Esophagus muscularis mucosa (tissue), 4 donors: ENCODE data around the gene NAA80. TPM values are rescaled to one million over a fixed set of nuclear protein-coding genes. Genes with fewer than 3 reads are reported as not detected.
A peak's percentile ranks its signal among the peaks of the same experiment; 100 is the strongest.

Experiments
- DNase-seq: peaks from one replicate; pipeline ENCODE4 v3.0.0-alpha.2; 2017; ENCODE audit errors: extremely low spot score
- H3K27ac ChIP-seq, 4 donors: fragments of 200-600 bp; sonication (generic); replicated peaks in 1 of 4; 1 replicate in 3 of 4; 2 replicates in 1 of 4; pipeline ENCODE4 v1.5.1; 2016 to 2019; ENCODE audit warnings: mild to moderate bottlenecking in 1 of 4
- H3K27me3 ChIP-seq, 4 donors: fragments of 200-600 bp; sonication (generic); one replicate each; pipeline versions ENCODE4 v1.5.1 to v1.6.0; 2016 to 2019
- H3K36me3 ChIP-seq, 4 donors: fragments of 200-600 bp; sonication (generic); one replicate each; pipeline ENCODE4 v1.5.1; 2016 to 2019
- H3K4me1 ChIP-seq, 4 donors: fragments of 200-600 bp; sonication (generic); one replicate each; pipeline ENCODE4 v1.5.1; 2016 to 2019
- H3K4me3 ChIP-seq, 4 donors: fragments of 200-600 bp; sonication (generic); 1 replicate in 2 of 4; 2 replicates in 2 of 4; pipeline ENCODE4 v1.5.1; 2016 to 2019; ENCODE audit warnings: mild to moderate bottlenecking in 4 of 4, moderate library complexity in 1 of 4
- H3K9me3 ChIP-seq, 4 donors: fragments of 200-600 bp; sonication (generic); 1 replicate in 3 of 4; 2 replicates in 1 of 4; pipeline ENCODE4 v1.5.1; 2016 to 2019
- EP300 ChIP-seq: sonication (generic); formaldehyde crosslinking; IDR thresholded peaks from one replicate; pipeline ENCODE4 v1.6.1; 2017; ENCODE audit warnings: antibody characterized with exemption
- POLR2A ChIP-seq: fragments of 450-650 bp; IDR thresholded peaks from one replicate; pipeline ENCODE4 v1.6.1; 2017; ENCODE audit warnings: antibody characterized with exemption, moderate library complexity, mild to moderate bottlenecking, low read depth
- POLR2AphosphoS5 ChIP-seq, 2 donors: sonication (generic); formaldehyde crosslinking; IDR thresholded peaks; one replicate each; pipeline ENCODE4 v1.6.1; 2017; ENCODE audit warnings: antibody characterized with exemption in 2 of 2
- WGBS: methylation state at CpG from one replicate; pipeline ENCODE4 v1.1.5; 2018; 5-methylcytosine and 5-hydroxymethylcytosine counted together
- intact Hi-C: fragments of 100-400 bp; cut with DNase I; formaldehyde crosslinking; loops from one replicate; pipeline ENCODE4 v1.15.1; 2023
- total RNA-seq, 4 donors: library from RNA; depleted of rRNA; stranded (reverse); fragments of >200 nt; gene quantifications; one replicate each; pipeline versions ENCODE4 v1.1.0 to v1.2.1, GENCODE V29; 2016
- TF ChIP-seq, protein P1 (sequence below), 3 experiments: fragments of 200-600 bp in 2 of 3; fragments of 450-650 bp in 1 of 3; sonication (generic) in 2 of 3; IDR thresholded peaks; one replicate each; pipeline ENCODE4 v1.5.1; 2017 to 2019; ENCODE audit warnings: antibody characterized with exemption in 3 of 3, mild to moderate bottlenecking in 2 of 3, moderate library complexity in 1 of 3

NAA80 gene
- total RNA-seq, 4 donors from 2014 or later: 6.8 to 9.5 (median 8.0) TPM

DNA sequence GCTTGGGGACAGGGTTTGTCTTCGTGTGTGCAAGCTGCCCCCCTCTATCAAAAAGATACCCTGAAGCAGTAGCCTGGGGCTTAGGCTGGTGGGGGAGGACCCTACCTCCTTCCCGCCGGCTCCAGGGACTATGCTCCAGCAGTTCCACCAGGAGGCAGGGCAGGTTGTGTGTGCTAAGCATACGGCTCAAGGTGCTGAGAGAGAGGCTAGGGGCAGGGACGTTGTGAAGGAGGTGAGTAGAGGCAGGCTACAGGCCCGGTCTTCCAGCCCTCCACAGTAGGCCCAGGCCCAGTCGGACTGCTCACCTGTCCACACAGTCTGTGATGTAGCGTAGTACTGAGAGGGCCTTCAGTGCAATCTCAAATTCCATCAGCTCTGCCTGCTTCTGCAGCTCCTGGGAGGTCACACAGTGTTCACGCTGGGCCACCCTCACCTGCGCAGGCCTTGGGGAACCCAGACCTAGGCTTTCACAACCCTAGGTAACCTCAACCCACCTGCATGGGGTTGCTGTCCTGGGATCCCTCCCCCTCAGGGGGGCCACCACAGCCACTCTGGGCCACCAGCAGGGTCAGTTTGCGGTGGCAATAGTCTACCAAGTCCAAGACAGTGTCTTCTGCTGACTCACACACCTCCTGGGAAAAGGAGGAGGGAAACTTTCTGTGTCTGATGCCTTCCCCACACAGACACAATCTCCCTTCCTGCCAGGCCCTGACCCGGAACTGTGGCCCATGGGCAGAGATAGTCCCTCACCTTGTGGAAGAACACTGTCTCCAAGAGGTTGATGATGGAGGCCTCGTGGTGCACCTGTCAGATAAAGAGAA lies 43.8 kb upstream of the NAA80 start:
- WGBS: 90% methylated on average over 9 of the region's 13 CpGs
- TF ChIP-seq POLR2AphosphoS5 (IDR thresholded peaks at IDR 0.05): no peak
- TF ChIP-seq POLR2A: no peak
- TF ChIP-seq, protein P1, sequence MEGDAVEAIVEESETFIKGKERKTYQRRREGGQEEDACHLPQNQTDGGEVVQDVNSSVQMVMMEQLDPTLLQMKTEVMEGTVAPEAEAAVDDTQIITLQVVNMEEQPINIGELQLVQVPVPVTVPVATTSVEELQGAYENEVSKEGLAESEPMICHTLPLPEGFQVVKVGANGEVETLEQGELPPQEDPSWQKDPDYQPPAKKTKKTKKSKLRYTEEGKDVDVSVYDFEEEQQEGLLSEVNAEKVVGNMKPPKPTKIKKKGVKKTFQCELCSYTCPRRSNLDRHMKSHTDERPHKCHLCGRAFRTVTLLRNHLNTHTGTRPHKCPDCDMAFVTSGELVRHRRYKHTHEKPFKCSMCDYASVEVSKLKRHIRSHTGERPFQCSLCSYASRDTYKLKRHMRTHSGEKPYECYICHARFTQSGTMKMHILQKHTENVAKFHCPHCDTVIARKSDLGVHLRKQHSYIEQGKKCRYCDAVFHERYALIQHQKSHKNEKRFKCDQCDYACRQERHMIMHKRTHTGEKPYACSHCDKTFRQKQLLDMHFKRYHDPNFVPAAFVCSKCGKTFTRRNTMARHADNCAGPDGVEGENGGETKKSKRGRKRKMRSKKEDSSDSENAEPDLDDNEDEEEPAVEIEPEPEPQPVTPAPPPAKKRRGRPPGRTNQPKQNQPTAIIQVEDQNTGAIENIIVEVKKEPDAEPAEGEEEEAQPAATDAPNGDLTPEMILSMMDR (IDR thresholded peaks at IDR 0.05): no peak
- no peak for TF ChIP-seq EP300
- intact Hi-C loops: no loop called here
- Histone ChIP-seq H3K27ac (no peak overlapping the region), H3K27me3 (peaks cover 0 to 3% (median 0%) of the 10 kb centered on the region in 4 donors), H3K4me1 (peaks cover 49 to 63% (median 60%) of the 10 kb centered on the region in 4 donors), H3K4me3 (no peak overlapping the region), H3K9me3 (no peaks in the 10 kb centered on the region), H3K36me3 (peaks cover 0 to 7% (median 6%) of the 10 kb centered on the region in 4 donors)
- DNase-seq: no peak

DNA sequence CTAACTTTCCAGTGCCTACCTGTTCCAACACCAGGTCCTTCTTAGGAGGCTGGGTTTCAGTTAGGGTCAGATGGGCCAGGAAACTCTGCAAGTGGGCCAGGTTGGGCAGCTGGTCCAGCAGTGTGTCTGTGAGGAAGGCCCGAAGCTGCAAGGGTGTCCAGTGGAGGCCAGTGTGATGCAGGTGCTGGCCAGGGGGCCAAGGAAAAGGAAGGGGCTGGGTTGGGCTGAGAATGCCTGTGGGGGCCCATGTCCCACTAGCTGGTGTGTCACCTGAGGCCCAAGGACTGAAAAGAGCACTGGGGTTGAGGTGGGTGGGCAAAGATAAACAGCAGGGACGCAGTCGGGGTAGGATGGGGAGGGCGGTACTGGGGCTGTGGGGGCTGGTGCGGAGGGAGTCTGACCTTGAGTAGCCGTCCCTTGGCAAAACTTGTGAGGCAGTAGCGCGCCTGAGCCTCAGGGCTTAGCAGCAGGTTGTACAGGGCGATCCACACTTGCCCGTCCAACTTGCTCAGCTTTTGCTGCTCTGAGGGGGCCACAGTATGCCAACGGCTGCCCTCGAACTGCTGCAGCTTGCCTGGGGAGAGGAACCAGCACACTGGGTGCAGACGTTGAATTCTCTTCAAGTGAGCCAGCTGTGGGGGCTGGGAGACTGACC lies 42.9 kb upstream of the NAA80 start:
- H3K27ac ChIP-seq: peak overlapping the region in 1 of 4 donors; percentile 97

DNA sequence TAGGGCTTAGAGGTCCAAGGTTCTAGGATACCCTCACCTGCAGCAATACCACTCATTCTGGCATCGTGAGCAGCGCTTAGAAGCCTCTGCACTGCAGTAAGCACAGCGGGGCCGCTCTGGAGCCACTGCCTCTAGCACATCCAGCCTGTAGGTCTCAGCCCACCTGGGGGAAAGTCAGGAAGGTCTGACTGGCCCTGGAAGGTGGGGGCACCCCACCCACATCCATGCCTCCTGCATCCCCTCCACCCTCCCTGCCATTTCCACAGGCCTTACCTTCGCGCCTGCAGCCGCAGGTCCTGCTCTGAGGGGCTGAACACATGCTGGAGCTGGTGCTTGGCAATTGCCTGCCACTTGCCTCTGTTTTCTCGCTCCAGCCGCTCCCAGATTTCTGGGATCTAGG lies 42.3 kb upstream of the NAA80 start:
- no peaks in the 10 kb centered on the region for H3K36me3 ChIP-seq
- H3K27me3 ChIP-seq: peaks cover 0 to 3% (median 0%) of the 10 kb centered on the region in 4 donors
- peaks cover 44 to 66% (median 60%) of the 10 kb centered on the region in 4 donors for H3K4me1 ChIP-seq
- 87% methylated on average over 5 of the region's 9 CpGs for WGBS
- peak overlapping the region; percentile 57 to 74 (median 67) for H3K4me3 ChIP-seq
- intact Hi-C loops: no loop called here
- no peaks in the 10 kb centered on the region for H3K9me3 ChIP-seq
- peak overlapping the region; percentile 96 to 100 (median 98) for H3K27ac ChIP-seq
- no peak for DNase-seq
- no peak for TF ChIP-seq POLR2AphosphoS5 (IDR thresholded peaks at IDR 0.05)
- TF ChIP-seq, protein P1 (IDR thresholded peaks at IDR 0.05): no peak
- no peak for TF ChIP-seq EP300
- no peak for TF ChIP-seq POLR2A

More for the DNA sequence above, 42.9 kb upstream of the NAA80 start:
- Histone ChIP-seq H3K36me3 (no peaks in the 10 kb centered on the region), H3K9me3 (no peaks in the 10 kb centered on the region), H3K4me3 (no peak overlapping the region), H3K4me1 (peaks cover 49 to 65% (median 60%) of the 10 kb centered on the region in 4 donors), H3K27me3 (peaks cover 0 to 3% (median 0%) of the 10 kb centered on the region in 4 donors)
- DNase-seq: no peak
- TF ChIP-seq POLR2AphosphoS5 (IDR thresholded peaks at IDR 0.05) (no peak), EP300 (no peak), POLR2A (no peak)
- TF ChIP-seq, protein P1 (IDR thresholded peaks at IDR 0.05): no peak
- intact Hi-C loops: no loop called here
- 91% methylated on average over 11 of the region's 13 CpGs for WGBS

DNA sequence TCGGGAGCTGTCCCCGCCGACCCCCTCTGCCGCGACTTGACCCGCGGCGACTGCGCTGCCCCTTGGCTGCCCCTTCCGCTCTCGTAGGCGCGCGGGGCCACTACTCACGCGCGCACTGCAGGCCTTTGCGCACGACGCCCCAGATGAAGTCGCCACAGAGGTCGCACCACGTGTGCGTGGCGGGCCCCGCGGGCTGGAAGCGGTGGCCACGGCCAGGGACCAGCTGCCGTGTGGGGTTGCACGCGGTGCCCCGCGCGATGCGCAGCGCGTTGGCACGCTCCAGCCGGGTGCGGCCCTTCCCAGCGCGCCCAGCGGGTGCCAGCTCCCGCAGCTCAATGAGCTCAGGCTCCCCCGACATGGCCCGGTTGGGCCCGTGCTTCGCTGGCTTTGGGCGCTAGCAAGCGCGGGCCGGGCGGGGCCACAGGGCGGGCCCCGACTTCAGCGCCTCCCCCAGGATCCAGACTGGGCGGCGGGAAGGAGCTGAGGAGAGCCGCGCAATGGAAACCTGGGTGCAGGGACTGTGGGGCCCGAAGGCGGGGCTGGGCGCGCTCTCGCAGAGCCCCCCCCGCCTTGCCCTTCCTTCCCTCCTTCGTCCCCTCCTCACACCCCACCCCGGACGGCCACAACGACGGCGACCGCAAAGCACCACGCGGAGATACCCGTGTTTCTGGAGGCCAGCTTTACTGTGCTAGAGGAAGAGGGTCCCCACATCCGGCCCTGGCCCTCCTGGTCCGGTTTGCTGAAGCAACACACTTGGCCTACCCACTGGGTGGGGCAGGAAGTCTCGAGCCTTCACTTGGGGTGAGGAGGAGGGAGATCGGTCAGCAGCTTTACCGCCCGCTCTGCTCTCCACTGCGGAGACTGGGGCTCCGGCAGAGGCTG lies 41.5 kb upstream of the NAA80 start, which contains the start of gene RASSF1:
Gene RASSF1 (minus strand): TSS at position 389 of the 882 bp plus-strand sequence. CDS start 31 bp downstream, at position 358.
- no peaks in the 10 kb centered on the region for H3K36me3 ChIP-seq
- H3K9me3 ChIP-seq: no peaks in the 10 kb centered on the region
- peaks cover 0 to 3% (median 0%) of the 10 kb centered on the region in 4 donors for H3K27me3 ChIP-seq
- peaks cover 51 to 66% (median 64%) of the 10 kb centered on the region in 4 donors for H3K4me1 ChIP-seq
- 38% methylated on average over 34 of the region's 85 CpGs for WGBS
- intact Hi-C loops: no loop called here
- peak within 1 kb of the TSS; percentile 57 to 74 (median 67) for H3K4me3 ChIP-seq
- H3K27ac ChIP-seq: peak within 1 kb of the TSS; percentile 96 to 100 (median 98)
- TF ChIP-seq POLR2AphosphoS5 (IDR thresholded peaks at IDR 0.05): peak; percentile 59 to 80
- no peak for TF ChIP-seq EP300
- peak; percentile 33 for TF ChIP-seq POLR2A
- DNase-seq: no peak
